Measurements from ENCODE around the gene OTUB1.
"Not testable (repeated sequence)": the region's sequence is repeated elsewhere in the genome, so short reads cannot be mapped to it uniquely, and the experiment has no call there.

The OTUB1 gene, protein sequence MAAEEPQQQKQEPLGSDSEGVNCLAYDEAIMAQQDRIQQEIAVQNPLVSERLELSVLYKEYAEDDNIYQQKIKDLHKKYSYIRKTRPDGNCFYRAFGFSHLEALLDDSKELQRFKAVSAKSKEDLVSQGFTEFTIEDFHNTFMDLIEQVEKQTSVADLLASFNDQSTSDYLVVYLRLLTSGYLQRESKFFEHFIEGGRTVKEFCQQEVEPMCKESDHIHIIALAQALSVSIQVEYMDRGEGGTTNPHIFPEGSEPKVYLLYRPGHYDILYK
- 56.4 to 72.9 reads per million in 2 donors for total RNA-seq

DNA sequence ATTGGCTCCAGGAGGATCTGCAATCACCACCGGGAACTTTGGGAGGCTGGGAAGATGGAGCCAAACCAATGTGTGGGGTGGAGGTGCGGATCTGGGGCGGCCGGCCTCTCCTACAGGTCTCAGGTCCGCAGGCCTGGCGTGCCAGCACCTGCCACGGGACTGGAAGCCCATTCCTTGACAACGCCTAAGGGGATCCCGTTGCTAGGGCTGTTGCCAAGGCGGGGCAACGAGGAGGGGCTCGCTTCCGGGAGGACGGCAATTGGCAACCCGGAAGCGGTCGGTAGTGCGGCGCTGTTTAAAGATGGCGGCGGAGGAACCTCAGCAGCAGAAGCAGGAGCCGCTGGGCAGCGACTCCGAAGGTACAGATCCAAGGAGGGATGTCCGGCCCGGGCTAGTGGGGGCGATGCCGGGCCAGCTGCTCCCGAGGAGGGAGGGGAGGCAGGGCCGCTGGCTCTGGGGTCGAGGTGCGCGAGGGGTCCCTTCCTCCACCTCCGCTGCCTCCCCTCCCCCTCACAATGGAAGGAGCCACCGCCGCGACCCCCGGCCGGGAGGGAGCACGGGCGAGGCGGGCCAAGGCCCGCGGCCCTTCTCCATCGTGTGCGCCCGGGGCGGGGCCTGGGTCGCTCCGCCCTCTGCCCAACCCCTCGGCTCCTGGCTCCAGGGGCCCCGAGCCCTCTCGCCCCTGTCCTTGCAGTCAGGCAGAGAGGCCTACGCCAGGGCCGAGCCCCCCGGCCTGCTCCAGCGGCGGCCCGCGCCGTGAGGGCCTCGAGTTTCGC lies at the start of gene OTUB1:
TSS of gene OTUB1 (plus strand) at position 283 of the 776 bp plus-strand sequence. CDS start at position 302, 19 bp downstream.
- peak; percentile 69 for DNase-seq

DNA sequence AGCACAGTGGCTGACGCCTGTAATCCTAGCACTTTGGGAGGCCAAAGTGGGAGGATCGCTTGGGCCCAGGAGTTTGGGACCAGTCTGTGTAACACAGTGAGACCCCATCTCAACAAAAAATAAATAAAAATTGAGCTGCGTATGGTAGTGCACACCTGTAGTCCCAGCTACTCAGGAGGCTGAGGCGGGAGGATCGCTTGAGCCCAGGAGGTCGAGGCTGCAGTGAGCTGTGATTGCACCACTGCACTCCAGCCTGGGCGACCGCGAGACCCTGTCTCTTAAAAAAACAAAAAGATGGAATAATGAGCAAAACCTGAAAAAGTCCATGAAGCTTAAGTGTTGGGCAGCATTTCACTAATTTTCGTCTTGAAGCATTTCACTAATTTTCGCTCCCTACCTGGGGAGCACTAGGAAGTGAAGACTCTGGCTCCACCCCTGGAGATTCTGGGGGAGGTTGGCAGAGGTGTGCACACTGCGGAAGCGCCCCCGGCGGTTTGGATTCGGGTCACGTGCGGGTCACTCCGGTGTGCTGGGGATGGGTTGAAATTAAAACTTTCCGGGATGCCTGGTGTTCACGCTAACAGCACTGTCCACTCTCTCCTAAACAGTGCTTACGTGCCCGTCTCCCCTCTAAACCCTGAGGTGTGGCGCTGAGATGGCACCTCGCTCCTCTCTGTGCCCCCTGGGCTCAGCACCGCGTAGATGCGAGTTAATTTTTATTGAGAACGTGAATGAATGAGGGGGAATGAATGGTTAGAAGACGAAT lies 48.3 kb upstream of the OTUB1 start:
- DNase-seq = no peak

DNA sequence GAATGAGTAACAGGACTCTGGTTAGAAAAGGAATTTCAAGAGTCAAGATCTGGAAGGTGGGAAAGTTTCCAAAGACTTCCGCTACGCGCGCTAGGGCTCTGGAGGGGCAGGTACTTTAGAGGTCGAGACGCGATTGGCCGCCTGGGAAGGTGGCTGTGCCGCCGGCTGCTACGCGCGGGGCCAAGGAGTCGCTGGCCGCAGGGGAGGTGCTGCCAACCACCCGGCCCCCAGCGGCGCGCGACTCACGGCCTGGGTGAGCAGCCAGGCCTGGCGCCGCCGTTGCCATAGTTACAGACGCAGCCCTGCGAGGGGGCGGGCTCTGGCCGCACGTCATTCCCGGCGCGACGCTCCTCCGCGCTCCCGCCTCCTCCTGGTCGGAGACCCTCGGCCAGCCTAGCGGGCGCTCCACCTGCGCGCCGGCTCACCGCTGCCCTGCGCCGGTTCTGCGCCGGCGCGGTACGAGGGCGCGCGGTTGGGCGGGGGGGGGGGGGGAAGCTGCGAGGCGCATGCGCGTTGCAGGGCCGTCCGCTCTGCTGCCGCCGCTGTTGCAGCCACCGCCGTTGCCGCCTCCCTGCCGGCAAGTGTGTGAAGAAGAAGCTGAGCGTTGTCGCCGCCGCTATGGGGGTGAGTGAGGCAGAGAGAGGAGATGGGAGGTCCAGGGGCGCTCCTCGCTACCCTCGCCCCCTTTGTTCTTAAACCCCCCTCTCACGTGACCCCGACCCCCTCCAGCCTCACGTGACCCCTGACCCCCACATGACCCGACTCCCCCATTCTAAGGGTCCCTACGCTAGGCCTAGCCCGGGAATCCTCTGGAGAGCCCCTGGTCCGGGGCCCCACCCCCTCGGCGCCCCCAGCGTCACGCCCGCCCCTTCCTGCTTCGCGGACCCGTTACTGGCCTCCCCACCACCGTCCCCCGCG lies 47.5 kb upstream of the OTUB1 start, which contains the start of gene NAA40:
TSS of gene NAA40 (plus strand) at position 524 of the 918 bp plus-strand sequence. CDS start at position 619, 95 bp downstream.
- peak; percentile 98 for DNase-seq

DNA sequence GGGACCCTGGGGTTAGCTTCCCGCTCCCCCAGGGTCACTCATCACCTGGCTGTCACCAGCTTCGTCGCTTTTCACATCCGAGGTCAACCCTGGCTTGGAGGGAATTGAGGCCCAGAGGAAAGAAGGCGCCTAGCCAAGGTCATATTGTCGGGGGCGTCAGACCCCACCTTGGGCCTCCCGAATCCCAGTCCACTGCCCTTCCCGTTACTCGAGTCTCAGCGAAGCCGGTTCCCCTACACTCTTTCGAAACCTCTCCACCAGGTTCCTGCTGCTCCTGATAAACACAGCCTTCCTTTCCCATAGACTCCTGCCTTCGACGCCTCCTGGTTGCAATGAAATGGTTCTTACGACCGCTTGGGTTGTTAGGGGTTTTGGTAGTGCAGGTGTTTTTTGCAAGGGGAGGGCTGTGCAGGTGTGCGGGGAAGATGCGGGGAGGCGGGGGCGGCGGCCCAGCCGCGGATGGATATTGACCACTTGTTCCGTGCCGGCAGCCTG lies 46.8 kb upstream of the OTUB1 start:
- no peak for DNase-seq

DNA sequence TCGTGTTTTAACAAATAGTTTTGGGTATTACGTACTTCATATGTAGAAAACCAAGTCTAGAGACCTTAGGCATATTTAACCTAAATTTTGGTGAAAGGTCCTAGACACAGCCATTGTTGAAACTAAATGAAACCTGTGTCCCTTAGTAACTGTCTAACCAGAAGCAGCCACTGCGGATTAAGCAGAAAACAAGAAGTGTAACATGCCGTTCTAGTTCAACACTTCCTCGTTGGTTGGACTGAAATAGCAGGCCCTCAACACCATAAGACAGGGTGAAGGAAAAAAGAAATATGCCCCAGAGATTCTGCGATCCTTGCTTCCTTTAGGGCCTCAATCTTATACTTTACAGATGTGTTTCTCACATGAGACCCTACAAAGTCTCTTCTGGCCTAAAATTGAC lies 45.5 kb upstream of the OTUB1 start:
- DNase-seq = no peak

DNA sequence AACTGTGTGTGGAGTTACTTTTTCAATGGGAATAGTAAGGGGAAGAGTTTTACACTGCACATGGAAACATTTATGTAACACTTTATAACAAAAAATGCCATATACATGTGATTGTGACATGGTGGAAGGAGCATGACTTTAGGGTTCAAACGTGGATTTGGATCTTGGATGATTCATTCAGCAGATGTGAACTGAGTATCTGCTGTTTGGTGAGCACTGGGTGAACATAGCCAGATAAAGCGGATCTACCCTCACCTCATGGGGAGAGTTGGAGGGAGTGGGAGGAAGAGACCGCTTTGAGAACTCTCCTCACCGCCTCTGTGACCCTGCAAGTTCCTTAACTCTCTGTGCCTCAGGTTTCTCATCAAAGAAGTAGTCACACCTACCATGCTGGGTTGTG lies 44.3 kb upstream of the OTUB1 start:
- no peak for DNase-seq

DNA sequence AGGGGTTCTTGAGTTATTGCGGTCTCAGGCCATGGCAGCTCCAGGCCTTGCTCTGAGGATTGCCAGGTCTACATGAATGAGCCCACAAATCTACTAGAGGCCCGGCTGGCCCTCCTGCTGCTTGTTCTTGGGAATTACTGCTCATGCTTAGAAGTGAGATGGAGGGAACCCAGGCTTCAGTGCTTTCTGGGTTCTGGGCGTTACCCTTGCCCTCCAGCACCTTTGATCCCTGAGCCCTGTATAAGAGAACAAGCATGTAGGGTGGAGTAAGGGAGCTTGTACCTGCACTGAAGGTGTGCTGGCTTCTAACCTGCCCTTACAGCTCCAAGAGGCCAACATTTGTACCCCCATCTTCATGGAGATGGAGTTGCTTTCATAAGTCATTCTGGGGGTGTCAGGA lies 43.4 kb upstream of the OTUB1 start:
- DNase-seq = no peak

DNA sequence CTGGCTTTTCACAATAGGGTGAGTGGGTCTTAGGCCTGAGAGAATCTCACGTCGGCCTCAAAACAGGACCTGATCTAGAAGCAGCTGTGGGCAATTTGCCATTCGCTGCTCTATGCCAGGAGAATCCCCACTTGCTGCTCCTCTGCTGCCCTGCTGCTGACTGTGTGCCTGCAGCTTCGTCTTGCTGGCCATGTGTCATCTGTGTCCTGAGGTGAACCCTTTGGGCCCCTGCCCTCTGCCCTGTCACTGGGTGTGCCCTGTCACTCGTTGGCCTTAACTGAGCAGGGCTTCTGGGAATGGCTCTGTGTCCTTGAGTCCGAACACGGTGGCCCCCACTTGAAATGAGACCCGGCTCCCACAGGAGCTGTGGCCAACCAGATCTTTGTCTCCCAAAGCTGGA lies 41.3 kb upstream of the OTUB1 start:
- no peak for DNase-seq

DNA sequence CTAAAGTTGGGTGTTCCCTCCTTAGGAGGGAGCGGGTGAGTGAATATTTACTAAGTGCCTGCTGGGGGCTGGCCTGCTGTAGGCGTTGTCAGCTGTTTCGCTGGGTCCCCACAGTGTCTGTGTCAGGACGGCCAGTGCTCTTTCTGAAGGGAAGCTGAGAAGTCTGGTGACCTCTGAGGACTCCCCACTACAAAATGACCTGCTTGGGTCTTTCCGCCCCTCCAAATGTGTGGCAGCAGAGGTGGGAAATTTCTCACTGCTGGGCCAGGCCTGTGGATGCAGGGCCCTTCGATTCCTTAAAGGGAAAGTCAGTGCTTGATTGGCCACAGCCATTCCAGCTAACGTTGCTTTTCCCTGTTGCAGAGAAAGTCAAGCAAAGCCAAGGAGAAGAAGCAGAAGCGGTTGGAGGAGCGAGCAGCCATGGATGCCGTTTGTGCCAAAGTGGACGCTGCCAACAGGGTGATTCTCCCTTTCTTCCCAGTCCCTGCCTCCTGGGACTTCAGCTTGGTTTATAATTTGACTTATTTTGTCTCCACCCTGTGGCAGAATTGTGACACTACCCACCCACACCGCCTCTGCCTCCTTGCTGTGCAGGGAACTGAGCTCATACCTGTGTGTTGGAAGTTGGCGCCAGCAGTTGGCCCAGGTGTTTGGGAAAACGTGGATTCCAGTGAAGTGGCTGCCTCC lies 40.6 kb upstream of the OTUB1 start:
- no peak for DNase-seq

DNA sequence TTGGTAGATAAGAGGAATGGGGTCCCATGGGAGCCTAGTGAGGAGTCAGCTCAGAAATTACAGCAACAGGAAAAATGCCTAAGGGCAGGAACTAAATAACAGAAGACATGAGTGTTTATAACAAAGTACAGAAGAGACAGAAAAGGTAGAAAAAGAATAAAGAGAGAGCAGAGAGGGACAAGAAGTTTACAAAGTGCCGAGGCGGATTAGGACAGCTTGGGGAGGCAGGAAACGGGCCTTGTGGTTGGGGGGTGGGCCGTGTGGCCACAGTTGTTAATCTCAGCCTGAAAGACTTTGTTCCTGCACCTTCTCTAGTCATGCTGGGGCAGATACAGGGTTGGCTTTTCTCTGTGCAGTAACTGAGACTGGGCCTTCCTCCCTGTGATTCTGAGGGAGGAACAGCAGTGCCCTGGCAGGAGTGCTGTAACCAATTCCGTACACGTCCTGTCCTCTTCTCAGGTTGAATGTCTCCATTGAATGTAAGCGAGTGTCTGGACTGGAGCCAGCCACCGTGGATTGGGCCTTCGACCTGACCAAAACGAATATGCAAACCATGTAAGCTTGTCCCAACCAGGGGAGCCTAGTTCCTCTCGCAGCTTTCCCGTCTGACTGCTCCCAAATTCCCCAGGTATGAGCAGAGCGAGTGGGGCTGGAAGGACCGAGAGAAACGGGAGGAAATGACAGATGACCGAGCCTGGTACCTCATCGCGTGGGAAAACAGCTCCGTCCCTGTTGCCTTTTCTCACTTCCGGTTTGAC lies 34.3 kb upstream of the OTUB1 start:
- peak; percentile 24 for DNase-seq

DNA sequence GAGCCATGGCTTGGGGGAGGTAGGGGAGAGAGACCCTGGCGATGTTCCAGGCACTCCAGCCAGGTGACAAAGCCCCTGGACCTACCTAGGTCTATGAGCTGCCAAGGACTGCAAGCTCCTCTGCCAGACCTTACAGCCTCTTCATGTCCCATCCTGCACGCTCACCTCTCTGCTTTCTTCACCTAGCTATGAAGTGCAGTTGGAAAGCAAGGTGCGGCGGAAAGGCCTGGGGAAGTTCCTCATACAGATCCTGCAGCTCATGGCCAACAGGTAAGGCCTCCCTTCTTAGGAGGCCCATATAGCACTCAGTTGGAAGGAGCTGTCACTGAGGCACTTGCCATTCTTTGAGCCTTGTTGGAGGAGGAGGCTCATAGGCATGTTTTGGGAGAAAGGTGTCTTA lies 33.7 kb upstream of the OTUB1 start:
- DNase-seq = no peak

DNA sequence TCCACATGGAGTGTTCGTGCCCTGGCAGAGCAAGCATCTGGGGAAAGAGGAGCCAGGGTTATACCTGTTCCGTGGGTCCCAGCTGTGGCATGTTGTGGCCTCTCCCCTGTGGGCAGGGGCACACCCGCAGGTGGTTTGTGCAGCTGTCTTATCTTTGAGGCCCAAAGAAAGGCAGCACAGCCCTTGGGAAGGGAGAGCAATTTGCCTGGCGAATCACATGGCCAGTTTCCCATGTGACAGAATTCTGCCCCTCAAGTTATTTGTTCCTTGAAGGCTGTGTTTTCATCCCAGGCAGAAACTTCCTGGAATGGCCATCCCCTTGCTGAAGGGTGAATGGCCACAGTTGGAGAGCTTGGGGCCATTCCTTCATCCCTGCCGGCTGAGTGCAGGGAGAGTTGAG lies 28.2 kb upstream of the OTUB1 start:
- DNase-seq = no peak

DNA sequence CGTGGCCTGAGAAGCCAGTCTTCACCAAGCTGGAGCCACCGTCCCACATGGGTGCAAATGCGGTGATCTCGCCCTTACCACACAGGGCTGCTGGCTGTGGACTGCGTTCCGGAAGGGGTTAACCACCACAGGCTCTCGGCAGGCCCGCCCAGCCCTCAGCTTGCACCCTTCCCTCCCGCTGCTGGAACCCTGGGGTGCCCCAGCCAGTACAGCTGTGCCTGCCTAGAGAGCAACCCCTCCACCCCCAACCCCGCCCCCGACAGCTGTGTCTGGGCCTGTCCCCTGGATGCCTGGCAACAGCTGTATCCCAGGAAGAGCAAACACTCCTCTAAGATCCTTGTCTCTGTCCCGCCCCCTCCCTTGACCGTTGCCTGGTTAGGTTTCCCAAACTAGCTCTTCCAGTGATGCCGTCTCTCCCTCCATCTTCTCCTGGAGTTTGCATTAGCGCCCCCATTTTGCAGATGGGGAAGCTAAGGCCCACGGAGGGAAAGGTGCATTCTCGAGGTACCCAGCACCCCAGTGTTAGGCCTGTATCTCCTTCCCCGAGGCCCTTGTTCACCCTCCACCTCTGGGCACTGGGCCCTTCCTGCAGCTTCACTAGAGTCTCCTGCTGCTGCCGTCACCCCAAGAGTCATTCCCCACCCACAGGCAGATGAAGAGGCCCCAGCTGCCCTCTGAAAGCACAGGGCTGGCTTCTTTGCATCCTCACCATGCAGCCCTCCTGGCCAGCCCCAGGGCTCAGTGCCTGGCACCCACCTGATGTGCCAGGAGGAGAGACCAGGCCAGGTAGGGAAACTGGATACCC lies 24.4 kb upstream of the OTUB1 start:
- DNase-seq = peak; percentile 23

DNA sequence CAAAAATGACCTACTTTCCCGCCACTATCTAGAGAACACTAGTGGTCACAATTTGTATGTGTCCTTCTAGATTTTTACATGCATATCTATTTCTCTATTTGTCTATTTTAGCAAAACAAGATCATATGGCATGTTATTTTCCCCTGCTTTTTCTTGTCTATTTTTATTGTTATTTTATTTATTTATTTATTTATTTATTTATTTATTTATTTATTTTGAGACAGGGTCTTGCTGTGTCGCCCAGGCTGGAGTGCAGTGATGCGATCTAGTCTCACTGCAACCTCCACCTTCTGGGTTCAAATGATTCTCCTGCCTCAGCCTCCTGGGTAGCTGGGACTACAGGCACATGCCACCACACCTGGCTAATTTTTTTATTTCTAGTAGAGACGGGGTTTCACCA lies 22.3 kb upstream of the OTUB1 start:
- DNase-seq = not testable (repeated sequence)

DNA sequence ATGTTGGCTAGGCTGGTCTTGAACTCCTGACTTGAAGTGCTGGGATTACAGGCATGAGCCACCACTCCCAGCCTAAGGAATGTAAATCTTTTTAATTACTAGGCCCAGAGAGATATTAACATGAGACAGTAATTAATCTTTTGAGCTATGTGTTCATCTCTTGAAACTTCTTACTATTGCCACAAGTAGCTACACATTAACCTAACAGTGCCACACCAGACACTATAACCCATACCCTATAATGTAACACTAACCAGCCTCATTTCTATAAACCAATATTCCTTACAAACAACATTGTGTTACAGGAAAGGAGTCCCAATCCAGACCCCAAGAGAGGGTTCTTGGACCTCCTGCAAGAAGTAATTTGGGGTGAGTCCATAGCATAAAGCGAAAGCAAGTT lies 19.8 kb upstream of the OTUB1 start:
- no peak for DNase-seq

DNA sequence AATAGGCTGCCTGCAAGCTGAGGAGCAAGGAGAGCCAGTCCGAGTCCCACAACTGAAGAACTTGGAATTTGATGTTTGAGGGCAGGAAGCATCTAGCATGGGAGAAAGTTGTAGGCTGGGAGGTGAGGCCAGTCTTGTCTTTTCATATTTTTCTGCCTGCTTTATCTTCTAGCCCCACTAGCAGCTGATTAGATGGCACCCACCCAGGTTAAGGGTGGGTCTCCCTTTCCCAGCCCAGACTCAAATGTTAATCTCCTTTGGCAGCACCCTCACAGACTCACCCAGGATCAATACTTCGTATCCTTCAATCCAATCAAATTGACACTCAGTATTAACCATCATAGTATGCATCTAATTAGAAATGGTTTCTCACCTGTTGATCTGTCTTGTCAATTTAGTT lies 16.8 kb upstream of the OTUB1 start:
- no peak for DNase-seq

DNA sequence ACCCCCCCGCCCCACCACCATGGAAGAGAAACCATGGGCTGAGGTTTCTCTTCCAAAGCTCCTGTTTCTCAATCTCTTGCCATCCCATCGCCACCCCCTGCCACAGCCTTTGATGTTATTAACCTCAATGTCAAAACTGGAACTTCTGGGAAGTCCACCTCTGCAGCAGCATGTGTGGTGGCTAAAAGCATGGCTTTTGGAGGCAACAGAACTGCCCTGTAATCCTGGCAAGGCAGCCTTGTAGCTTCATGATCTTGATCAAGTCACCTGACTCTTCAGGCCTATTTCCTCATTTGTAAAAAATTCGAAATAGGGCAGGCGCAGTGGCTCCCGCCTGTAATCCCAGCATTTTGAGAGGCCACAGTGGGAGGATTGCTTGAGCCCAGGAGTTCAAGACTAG lies 15.3 kb upstream of the OTUB1 start:
- DNase-seq = no peak

DNA sequence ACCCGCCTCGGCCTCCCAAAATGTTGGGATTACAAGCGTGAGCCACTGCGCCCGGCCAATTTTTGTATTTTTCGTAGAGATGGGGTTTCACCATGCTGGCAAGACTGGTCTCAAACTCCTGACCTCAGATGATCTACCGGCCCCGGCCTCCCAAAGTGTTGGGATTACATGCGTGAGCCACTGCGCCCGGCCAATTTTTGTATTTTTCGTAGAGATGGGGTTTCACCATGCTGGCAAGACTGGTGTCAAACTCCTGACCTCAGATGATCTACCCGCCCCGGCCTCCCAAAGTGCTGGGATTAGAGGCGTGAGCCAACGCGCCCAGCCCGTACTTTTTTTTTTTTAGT lies 12.4 kb upstream of the OTUB1 start:
- not testable (repeated sequence) for DNase-seq

DNA sequence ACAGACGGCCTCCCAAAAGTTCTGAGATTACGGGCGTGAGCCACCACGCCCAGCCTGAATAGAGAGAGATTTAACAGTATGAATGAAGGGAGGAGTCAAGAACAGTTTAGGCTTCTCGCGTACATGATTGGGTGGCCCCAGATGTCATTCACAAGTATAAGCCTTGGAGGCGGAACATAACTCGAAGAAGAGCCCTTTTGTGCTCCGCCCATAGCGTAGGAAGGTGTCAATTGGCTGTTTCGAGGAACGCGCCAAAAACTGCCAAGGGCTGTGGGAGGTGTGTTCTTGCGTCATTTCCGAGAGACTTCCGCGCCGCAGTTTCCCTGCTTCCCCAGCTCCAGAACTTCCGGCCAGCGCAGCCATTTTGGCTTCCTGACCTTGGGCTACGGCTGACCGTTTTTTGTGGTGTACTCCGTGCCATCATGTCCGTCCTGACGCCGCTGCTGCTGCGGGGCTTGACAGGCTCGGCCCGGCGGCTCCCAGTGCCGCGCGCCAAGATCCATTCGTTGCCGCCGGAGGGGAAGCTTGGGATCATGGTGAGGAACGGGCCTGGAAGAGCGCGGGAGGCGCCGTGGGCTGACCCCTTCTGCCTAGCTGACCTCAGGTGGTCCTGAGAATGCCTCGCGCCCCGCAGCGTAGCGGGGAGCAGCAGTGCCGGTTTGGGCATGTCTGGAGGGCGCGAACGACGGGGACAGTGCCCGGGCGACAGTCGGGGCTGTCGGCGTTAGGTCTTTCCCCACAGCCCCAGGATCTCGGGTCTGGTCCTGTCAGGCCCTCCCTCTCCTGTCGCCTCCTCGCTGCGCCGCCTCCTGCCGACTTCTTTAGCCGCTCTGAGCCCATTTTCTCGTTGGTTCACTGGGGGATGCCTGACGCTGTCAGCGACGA lies 11.7 kb upstream of the OTUB1 start, which contains the start of gene COX8A:
TSS of gene COX8A (plus strand) at position 362 of the 885 bp plus-strand sequence. CDS start at position 423, 61 bp downstream.
- peak; percentile 33 for DNase-seq
